Retinal pigment epithelial cell (primary cell): ENCODE results near the gene TXNDC12.
"Not testable (repeated sequence)": the region's sequence is repeated elsewhere in the genome, so short reads cannot be mapped to it uniquely, and the experiment has no call there.

Experiments
- DNase-seq: peaks from one replicate; pipeline ENCODE4 v3.0.0-alpha.2; 2010; ENCODE audit warnings: low read depth
- H3K4me3 ChIP-seq: 2 replicates; pipeline ENCODE4 v1.5.1; 2011; ENCODE audit warnings: mild to moderate bottlenecking, low read length, control low read depth, moderate library complexity
- TF ChIP-seq, protein P1 (sequence below): conservative IDR thresholded peaks from 2 replicates; pipeline ENCODE4 v1.5.1; 2011; ENCODE audit warnings: low read depth, low read length, control low read depth, inconsistent platforms

TXNDC12 gene

DNA sequence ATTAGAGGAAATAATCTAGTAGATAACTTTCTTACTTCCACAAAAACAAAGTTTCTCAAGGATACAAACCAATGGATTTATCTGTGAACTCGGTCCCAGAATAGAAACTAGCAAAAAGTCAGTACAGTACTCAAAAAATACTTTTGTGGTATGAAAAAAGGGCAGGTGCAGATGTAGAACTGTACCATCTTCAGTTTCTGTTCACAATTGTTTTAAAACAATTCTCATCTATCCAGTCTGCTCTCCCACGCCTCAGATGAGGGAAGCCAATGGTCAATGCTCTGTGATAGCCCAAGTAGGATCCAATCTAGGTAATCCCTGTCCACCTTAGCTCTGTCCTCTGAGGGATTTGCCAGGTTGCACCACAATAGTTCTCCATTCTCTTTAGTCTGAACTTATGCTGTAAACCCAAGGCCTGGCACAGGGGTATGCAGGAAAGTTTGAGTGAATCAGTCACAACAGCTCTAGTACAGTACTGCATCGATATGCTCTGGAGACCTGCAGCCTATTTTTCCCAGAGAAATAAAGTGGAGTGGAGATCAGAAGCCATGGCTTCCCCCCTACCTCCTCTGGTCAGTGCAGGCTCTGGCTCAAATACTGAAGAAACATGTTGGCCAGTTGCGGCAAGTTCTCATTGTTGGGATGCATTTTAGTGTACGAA lies 22.7 kb downstream of the TXNDC12 start:
- TF ChIP-seq, protein P1, sequence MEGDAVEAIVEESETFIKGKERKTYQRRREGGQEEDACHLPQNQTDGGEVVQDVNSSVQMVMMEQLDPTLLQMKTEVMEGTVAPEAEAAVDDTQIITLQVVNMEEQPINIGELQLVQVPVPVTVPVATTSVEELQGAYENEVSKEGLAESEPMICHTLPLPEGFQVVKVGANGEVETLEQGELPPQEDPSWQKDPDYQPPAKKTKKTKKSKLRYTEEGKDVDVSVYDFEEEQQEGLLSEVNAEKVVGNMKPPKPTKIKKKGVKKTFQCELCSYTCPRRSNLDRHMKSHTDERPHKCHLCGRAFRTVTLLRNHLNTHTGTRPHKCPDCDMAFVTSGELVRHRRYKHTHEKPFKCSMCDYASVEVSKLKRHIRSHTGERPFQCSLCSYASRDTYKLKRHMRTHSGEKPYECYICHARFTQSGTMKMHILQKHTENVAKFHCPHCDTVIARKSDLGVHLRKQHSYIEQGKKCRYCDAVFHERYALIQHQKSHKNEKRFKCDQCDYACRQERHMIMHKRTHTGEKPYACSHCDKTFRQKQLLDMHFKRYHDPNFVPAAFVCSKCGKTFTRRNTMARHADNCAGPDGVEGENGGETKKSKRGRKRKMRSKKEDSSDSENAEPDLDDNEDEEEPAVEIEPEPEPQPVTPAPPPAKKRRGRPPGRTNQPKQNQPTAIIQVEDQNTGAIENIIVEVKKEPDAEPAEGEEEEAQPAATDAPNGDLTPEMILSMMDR = no peak
- DNase-seq = no peak
- peak overlapping the region; percentile 92 for H3K4me3 ChIP-seq

DNA sequence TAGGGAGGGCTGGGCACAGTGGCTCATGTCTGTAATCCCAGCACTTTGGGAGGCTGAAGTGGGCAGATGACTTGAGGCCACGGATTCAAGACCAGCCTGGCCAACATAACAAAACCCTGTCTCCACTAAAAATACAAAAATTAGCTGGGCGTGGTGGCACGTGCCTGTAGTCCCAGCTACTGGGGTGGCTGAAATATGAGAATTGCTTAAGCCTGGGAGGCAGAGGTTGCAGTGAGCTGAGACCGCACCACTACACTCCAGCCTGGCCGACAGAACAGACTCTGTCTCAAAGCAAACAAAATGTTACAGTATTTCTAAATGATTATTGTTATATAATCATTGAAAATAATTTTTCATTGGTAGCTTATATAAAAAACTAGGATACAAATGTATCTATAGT lies 26.2 kb downstream of the TXNDC12 start:
- DNase-seq, H3K4me3 ChIP-seq: not testable (repeated sequence)

DNA sequence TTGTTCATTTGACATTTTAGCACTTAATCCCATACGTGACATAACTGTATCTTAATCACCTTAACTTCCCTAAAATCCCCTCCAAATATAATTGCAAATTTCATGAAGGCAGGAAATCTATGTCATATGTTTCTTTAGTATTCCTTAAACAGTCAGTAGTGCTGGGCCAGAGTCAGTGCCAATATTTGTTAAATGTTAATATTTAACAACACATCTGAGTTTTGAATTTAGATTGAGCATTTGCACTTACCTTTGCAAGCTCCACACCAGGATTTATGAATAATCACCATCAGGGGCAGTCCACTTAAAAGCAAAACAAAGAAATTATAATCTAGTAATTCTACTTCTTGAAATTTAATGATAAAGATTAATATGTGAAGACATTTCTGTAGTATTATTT lies 26.7 kb downstream of the TXNDC12 start:
- TF ChIP-seq, protein P1 = no peak

DNA sequence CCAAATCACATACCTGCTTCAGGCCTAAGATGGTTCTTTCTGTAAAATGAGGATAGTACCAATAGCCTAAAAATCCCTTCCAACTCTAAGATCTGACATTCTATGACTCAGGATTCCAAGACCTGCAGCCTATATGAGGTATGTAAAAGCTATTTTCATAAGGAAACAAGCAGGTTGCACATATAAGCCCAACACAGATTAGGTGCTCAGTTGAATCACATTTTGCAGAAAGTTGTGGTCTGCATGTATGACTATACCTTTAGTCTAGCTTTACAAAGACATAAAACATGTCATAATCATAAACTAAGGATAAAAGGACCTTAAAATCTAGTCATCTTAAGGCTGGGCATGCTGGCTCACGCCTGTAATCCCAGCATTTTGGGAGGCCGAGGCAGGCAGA lies 28.7 kb downstream of the TXNDC12 start:
- TF ChIP-seq, protein P1 = no peak
- no peak for DNase-seq
- no peak overlapping the region for H3K4me3 ChIP-seq

More for the DNA sequence above, 26.7 kb downstream of the TXNDC12 start:
- H3K4me3 ChIP-seq = no peak overlapping the region
- no peak for DNase-seq

DNA sequence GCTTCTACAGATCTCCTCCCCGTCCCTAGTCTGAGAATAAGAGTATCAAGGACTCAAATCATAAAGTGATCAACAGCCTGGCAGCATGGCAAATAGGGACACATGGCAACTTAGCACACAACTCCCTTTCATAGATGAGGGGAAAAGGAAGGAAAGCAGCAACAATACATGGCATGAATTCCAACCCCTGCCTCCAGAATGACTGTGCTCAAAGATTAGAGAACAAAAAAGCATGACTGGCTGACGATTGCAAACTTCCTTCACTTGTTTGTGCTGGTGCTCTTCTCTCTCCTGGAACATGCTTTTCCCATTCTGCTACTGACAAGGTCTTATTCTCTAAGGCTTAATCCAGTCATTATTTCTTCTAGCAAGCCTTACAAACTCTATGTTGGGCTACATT lies 32.9 kb downstream of the TXNDC12 start:
- DNase-seq = no peak
- no peak overlapping the region for H3K4me3 ChIP-seq
- TF ChIP-seq, protein P1 = no peak

DNA sequence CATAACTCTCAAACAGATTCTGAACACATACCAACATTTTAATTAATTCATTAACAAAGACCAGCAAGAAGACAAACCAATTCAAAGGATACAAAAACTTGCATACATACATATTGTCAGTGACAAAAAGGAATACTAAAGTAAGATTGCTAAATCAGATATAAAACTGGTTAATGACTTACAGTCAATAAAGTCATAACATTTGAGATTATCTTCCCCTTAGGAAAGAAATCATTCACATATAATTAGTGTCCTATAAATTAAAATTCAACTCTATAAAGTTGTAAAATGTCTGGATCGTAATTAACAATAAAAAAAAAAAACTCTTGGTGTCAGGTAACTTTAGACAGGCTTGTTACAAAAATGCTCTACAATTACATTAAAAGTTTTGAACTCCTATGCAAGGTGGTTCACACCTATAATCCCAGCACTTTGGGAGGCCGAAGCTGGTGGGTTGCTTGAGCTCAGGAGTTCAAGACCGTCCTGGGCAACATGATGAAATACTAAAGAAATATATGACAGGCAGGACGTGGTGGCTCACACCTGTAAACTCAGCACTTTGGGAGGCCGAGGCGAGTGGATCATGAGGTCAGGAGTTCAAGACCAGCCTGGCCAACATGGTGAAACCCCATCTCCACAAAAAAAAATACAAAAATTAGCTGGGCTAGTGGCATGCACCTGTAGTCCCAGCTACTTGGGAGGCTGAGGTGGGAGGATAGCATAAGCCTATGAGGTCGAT lies 46.8 kb downstream of the TXNDC12 start:
- TF ChIP-seq, protein P1 = no peak
- no peak for DNase-seq
- H3K4me3 ChIP-seq = no peak overlapping the region

DNA sequence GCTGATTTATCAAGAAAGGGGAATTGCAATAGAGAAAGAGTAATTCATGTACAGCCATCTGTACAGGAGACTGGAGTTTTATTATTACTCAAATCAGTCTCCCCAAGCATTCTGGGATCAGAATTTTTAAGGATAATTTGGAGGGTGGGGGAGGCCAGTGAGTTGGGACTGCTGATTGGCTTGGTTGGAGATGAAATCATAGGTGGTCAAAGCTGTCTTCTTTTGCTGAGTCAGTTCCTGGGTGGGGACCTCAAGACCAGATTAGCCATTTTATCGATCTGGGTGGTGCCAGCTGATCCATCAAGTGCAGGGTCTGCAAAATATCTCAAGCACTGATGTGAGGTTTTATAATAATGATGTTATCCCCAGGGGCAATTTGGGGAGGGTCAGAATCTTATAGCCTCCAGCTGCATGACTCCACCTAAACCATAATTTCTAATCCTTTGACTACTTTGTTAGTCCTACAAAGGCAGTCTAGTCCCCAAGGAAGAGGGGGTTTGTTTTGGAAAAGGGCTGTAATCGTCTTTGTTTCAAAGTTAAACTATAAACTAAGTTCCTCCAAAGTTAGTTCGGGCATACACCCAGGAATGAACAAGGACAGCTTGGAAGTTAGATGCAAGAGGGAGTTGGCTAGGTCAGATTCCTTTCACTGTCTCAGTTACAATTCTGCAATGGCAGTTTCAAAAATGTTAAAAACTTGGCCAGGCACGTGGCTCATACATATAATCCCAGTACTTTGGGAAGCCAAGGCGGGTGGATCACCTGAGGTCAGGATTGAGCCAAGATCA lies 47.6 kb downstream of the TXNDC12 start:
- DNase-seq = no peak
- TF ChIP-seq, protein P1 = no peak
- no peak overlapping the region for H3K4me3 ChIP-seq

DNA sequence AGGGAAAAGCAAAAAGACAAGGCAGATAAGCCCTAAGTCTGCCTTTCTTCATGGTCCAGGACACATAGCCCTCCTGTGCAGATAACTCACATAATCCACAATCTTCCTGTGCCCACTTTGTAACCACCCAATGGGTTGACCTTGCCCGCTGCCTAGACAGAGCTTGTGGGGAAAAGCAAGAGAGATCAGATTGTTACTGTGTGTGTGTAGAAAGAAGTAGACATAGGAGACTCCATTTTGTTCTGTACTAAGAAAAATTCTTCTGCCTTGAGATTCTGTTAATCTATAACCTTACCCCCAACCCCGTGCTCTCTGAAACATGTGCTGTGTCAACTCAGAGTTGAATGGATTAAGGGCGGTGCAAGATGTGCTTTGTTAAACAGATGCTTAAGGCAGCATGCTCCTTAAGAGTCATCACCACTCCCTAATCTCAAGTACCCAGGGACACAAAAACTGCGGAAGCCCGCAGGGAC lies 48.9 kb downstream of the TXNDC12 start:
- H3K4me3 ChIP-seq, DNase-seq: not testable (repeated sequence)

DNA sequence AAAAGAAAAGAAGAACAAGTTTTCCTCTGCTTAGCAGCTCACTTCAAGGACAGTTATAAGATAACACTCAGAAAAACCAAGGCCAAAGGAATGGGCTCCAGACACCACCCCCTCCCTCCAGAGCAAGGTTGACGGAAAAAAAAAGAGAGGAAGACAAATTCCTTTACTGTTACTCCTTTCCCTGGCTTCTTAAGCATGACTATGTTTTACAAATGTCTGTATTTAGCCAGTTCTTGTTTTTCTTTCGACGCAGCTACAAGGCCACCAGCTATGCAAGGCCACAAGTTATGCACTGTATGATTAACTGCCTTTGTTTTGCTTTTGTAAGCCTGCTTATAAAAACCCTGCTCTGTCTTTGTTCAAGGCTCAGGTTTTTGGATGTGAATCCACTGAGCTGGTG lies 49.4 kb downstream of the TXNDC12 start:
- not testable (repeated sequence) for DNase-seq, H3K4me3 ChIP-seq
